Hepatocyte (in vitro differentiated cells): ENCODE results near the gene CD300A. TPM values are rescaled to one million over a fixed set of nuclear protein-coding genes. Genes with fewer than 3 reads are reported as not detected.

Experiments
- DNase-seq: peaks from one replicate; pipeline ENCODE4 v3.0.0-alpha.2; 2016; ENCODE audit warnings: low spot score
- H2AFZ ChIP-seq: fragments of 200-600 bp; sonication (generic); 2 replicates; pipeline ENCODE4 v1.6.0; 2016; ENCODE audit warnings: antibody characterized with exemption, mild to moderate bottlenecking
- H3K27ac ChIP-seq: fragments of 200-600 bp; sonication (generic); 2 replicates; pipeline ENCODE4 v1.5.1; 2016; ENCODE audit warnings: mild to moderate bottlenecking
- H3K27me3 ChIP-seq: fragments of 200-600 bp; sonication (generic); 2 replicates; pipeline ENCODE4 v1.6.1; 2016
- H3K36me3 ChIP-seq: fragments of 200-600 bp; sonication (generic); replicated peaks from 2 replicates; pipeline ENCODE4 v1.5.1; 2016; ENCODE audit warnings: low read depth; ENCODE audit not compliant: insufficient read depth
- H3K4me1 ChIP-seq: fragments of 200-600 bp; sonication (generic); 2 replicates; pipeline ENCODE4 v1.5.1; 2016; ENCODE audit warnings: mild to moderate bottlenecking, moderate library complexity; ENCODE audit not compliant: insufficient read depth
- H3K4me2 ChIP-seq: fragments of 200-600 bp; sonication (generic); 2 replicates; pipeline ENCODE4 v1.6.0; 2016
- H3K4me3 ChIP-seq: fragments of 200-600 bp; sonication (generic); 2 replicates; pipeline ENCODE4 v1.5.1; 2016; ENCODE audit warnings: mild to moderate bottlenecking
- H3K79me2 ChIP-seq: fragments of 200-600 bp; sonication (generic); 2 replicates; pipeline ENCODE4 v1.6.0; 2017; ENCODE audit warnings: mild to moderate bottlenecking
- H3K9me2 ChIP-seq: fragments of 200-600 bp; sonication (generic); replicated peaks from 2 replicates; pipeline ENCODE4 v1.6.0; 2017; ENCODE audit warnings: mild to moderate bottlenecking; ENCODE audit not compliant: insufficient read depth
- H3K9me3 ChIP-seq: fragments of 200-600 bp; sonication (generic); 2 replicates; pipeline ENCODE4 v1.5.1; 2016; ENCODE audit warnings: low read depth, mild to moderate bottlenecking
- H4K20me1 ChIP-seq: fragments of 200-600 bp; sonication (generic); 2 replicates; pipeline ENCODE4 v1.6.0; 2016; ENCODE audit warnings: mild to moderate bottlenecking; ENCODE audit not compliant: insufficient read depth, poor library complexity, severe bottlenecking
- EZH2 ChIP-seq: fragments of 200-600 bp; sonication (generic); IDR thresholded peaks from 2 replicates; pipeline ENCODE4 v1.6.1; 2016; ENCODE audit warnings: antibody characterized with exemption, mild to moderate bottlenecking, borderline replicate concordance
- EZH2phosphoT487 ChIP-seq: fragments of 200-600 bp; sonication (generic); IDR thresholded peaks from one replicate; pipeline ENCODE4 v1.6.1; 2018; ENCODE audit warnings: antibody characterized with exemption, mild to moderate bottlenecking, low read depth, moderate library complexity; ENCODE audit not compliant: unreplicated experiment, severe bottlenecking
- WGBS: methylation state at CpG from one replicate; pipeline ENCODE4 v1.1.6; 2016; ENCODE audit warnings: low lambda C conversion rate; ENCODE audit errors: missing lambda C conversion rate; 5-methylcytosine and 5-hydroxymethylcytosine counted together
- polyA plus RNA-seq: library from polyadenylated mRNA; unstranded; fragments of >200 nt; fragmentation: Nextera tagmentation; extraction: Ambion mirVana; gene quantifications from 2 replicates; pipeline ENCODE4 v1.2.1, GENCODE V29; 2016
- total RNA-seq: library from RNA; depleted of rRNA; stranded (reverse); fragments of >200 nt; gene quantifications from 2 replicates; pipeline ENCODE4 v1.2.3, GENCODE V29; 2014
- TF ChIP-seq, protein P1 (sequence below): fragments of 200-600 bp; sonication (generic); IDR thresholded peaks from 2 replicates; pipeline ENCODE4 v1.5.1; 2016; ENCODE audit warnings: antibody characterized with exemption, mild to moderate bottlenecking; ENCODE audit not compliant: poor library complexity

The CD300A gene
- total and polyA plus RNA-seq, 2 experiments from 2014 or later, result 0.22 to 1.1 TPM

DNA sequence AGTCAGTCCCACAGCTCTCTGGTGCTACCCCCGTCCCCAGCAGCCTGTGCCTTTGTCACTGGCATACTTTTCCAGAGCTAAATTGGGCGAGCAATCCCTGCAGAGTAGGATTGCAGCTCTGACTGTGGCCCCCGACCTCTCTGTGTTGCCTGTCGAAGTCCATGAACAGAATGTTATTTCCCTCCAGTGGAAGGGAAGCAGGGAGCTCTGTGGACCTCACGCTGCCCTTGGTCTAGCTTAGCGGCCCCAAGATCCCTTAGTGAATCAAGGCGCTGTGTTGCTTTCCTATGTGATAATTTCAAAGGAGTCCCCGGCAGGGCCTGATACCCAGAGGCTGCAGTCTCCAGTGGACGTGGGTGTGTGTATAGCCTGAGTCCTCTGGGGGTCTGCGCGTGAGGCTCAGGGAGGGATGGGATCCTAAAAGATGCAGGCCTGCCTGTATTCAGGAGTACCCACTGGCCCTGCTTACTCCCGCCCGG is 15.5 kb upstream of the CD300A start:
- no peaks in the 10 kb centered on the region for H3K27me3 ChIP-seq
- H3K36me3 ChIP-seq, result no peaks in the 10 kb centered on the region
- H3K79me2 ChIP-seq, result no peaks in the 10 kb centered on the region
- no peak for TF ChIP-seq EZH2phosphoT487
- TF ChIP-seq EZH2, result no peak
- TF ChIP-seq, protein P1, sequence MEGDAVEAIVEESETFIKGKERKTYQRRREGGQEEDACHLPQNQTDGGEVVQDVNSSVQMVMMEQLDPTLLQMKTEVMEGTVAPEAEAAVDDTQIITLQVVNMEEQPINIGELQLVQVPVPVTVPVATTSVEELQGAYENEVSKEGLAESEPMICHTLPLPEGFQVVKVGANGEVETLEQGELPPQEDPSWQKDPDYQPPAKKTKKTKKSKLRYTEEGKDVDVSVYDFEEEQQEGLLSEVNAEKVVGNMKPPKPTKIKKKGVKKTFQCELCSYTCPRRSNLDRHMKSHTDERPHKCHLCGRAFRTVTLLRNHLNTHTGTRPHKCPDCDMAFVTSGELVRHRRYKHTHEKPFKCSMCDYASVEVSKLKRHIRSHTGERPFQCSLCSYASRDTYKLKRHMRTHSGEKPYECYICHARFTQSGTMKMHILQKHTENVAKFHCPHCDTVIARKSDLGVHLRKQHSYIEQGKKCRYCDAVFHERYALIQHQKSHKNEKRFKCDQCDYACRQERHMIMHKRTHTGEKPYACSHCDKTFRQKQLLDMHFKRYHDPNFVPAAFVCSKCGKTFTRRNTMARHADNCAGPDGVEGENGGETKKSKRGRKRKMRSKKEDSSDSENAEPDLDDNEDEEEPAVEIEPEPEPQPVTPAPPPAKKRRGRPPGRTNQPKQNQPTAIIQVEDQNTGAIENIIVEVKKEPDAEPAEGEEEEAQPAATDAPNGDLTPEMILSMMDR, result no peak
- H3K4me1 ChIP-seq, result peaks cover 18% of the 10 kb centered on the region
- no peak overlapping the region for H2AFZ ChIP-seq
- DNase-seq, result no peak
- no peaks in the 10 kb centered on the region for H3K9me3 ChIP-seq
- H3K4me3 ChIP-seq, result no peak overlapping the region
- H3K27ac ChIP-seq, result no peak overlapping the region
- 95% methylated on average over 13 of the region's 13 CpGs for WGBS
- no peaks in the 10 kb centered on the region for H4K20me1 ChIP-seq
- no peak overlapping the region for H3K4me2 ChIP-seq
- H3K9me2 ChIP-seq, result no peaks in the 10 kb centered on the region

DNA sequence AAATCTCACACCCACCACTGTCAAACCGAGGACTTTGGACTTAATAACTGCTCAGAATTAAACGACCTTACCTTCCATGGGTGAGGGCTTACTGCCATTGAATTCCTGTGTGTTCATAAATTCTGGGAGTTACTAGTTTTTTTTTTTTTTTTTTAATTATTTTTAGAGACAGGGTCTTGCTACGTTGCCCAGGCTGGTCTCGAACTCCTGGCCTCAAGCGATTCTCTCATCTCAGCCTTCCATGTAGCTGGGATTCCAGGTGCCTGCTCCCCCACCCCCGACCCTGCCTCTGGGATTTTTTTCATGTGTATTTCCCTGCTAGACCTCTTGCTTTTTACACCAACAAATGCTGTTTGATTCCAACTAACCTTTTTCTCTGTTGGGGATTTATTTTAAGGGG is 14.9 kb upstream of the CD300A start:
- no peaks in the 10 kb centered on the region for H3K79me2 ChIP-seq

DNA sequence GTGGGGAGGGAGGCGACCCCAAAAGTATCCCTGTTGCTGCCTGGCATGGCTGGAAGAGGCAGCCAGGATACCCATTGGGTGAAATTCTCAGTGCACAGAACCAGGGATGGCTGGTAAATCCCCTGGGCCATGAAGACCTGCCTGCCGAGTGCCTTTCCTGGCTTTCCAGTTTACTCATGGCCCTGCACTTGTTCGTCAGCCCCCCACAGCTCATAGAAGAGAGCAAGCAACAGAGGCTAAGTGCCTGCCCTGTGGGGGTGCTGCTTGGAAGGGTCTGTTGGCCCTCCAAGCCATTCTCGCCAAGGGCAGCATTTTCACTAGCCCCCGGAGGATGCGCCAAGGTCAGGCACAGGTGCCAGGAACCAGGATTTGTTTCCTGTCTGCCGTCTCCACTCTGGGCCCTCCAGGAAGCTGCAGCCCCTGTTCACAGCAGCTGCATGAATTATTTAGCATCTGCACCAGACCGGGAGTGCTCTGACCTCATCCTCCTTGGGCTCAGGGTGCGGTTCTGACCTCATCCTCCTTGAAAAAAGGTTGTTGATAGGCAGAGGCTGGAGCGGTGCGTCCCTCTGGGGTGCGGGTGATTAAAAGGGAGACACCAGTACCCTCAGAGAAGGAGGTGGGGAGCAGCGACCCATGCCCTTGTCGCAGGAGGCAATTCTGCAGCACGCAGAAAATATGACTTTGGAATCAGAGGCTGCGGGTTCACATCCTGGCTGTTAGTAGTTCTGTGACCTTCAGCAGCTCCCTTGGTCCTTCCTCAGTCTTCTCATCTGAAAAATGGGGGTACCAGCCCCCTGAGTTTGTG is 14.2 kb upstream of the CD300A start:
- Histone ChIP-seq H3K79me2 (no peaks in the 10 kb centered on the region), H3K9me2 (no peaks in the 10 kb centered on the region), H3K4me3 (no peak overlapping the region), H3K27me3 (no peaks in the 10 kb centered on the region), H4K20me1 (no peaks in the 10 kb centered on the region), H3K4me1 (peaks cover 19% of the 10 kb centered on the region), H3K4me2 (no peak overlapping the region), H3K27ac (no peak overlapping the region), H3K36me3 (no peaks in the 10 kb centered on the region), H2AFZ (no peak overlapping the region), H3K9me3 (no peaks in the 10 kb centered on the region)
- no peak for DNase-seq
- TF ChIP-seq, protein P1, result no peak
- TF ChIP-seq EZH2, result no peak
- TF ChIP-seq EZH2phosphoT487, result no peak
- 60% methylated on average over 16 of the region's 16 CpGs for WGBS

More for the DNA sequence above, 14.9 kb upstream of the CD300A start:
- Histone ChIP-seq H3K4me2 (no peak overlapping the region), H2AFZ (no peak overlapping the region), H4K20me1 (no peaks in the 10 kb centered on the region), H3K4me1 (peaks cover 18% of the 10 kb centered on the region), H3K27me3 (no peaks in the 10 kb centered on the region), H3K4me3 (no peak overlapping the region), H3K27ac (no peak overlapping the region), H3K36me3 (no peaks in the 10 kb centered on the region), H3K9me3 (no peaks in the 10 kb centered on the region), H3K9me2 (no peaks in the 10 kb centered on the region)
- WGBS, result 73% methylated on average over 6 of the region's 6 CpGs
- TF ChIP-seq EZH2phosphoT487, result no peak
- no peak for TF ChIP-seq EZH2
- TF ChIP-seq, protein P1, result no peak
- no peak for DNase-seq
